ENCODE results near the gene KCNK13.
A peak's percentile ranks its signal among the peaks of the same experiment; 100 is the strongest.

The KCNK13 gene

GRCh38 chr14:90062127-90062794, 467 bp downstream of the KCNK13 start (continued):
- 0 out of 2 replicates have a peak, but pooled peaks have one; percentile 38 for TF ChIP-seq ZNF223 (tag by site-specific recombination; IDR thresholded peaks at IDR 0.05)
- no peak for TF ChIP-seq MYNN (tag by site-specific recombination; IDR thresholded peaks at IDR 0.05; ENCODE audit: borderline replicate concordance)
- TF ChIP-seq GLI4 (tag by site-specific recombination; IDR thresholded peaks at IDR 0.05), result no peak
- peak; percentile 92 for TF ChIP-seq ZNF449 (tag by site-specific recombination; IDR thresholded peaks at IDR 0.05)
- no peak for TF ChIP-seq ZNF76 (tag by site-specific recombination; IDR thresholded peaks at IDR 0.05; ENCODE audit: borderline replicate concordance, low read depth)
- TF ChIP-seq REST (tag by site-specific recombination; IDR thresholded peaks at IDR 0.05), result no peak
- peak; percentile 43; the same call in 1 of the 2 replicates for TF ChIP-seq CTCF (tag by site-specific recombination; IDR thresholded peaks at IDR 0.05)
- TF ChIP-seq AEBP2 (tag by site-specific recombination; IDR thresholded peaks at IDR 0.05; ENCODE audit: borderline replicate concordance), result no peak
- TF ChIP-seq ZNF274 (IDR thresholded peaks at IDR 0.05; ENCODE audit: low read length), result no peak
- TF ChIP-seq ZNF274 (tag by site-specific recombination; IDR thresholded peaks at IDR 0.05; ENCODE audit: borderline replicate concordance), result no peak
- TF ChIP-seq ZNF155 (tag by site-specific recombination; IDR thresholded peaks at IDR 0.05), result no peak
- no peak for TF ChIP-seq KLF1 (tag by site-specific recombination; IDR thresholded peaks at IDR 0.05)
- peak; percentile 41; the same call in 1 of the 2 replicates for TF ChIP-seq ZBTB6 (tag by site-specific recombination; IDR thresholded peaks at IDR 0.05)
- no peak for TF ChIP-seq TCF7L2 (IDR thresholded peaks at IDR 0.05; ENCODE audit: borderline replicate concordance, low read depth, low read length)
- no peak for TF ChIP-seq YY2 (tag by site-specific recombination; IDR thresholded peaks at IDR 0.05)
- TF ChIP-seq ATF2 (tag by site-specific recombination; IDR thresholded peaks at IDR 0.05; ENCODE audit: low read depth), result no peak
- no peak for TF ChIP-seq ZNF433 (tag by site-specific recombination; IDR thresholded peaks at IDR 0.05; ENCODE audit: low read depth)
- TF ChIP-seq ZSCAN18 (tag by site-specific recombination; IDR thresholded peaks at IDR 0.05), result no peak
- peak; percentile 25; the same call in 1 of the 2 replicates for TF ChIP-seq PATZ1 (tag by site-specific recombination; IDR thresholded peaks at IDR 0.05)
- TF ChIP-seq OSR2 (tag by site-specific recombination; IDR thresholded peaks at IDR 0.05), result no peak
- 0 out of 2 replicates have a peak, but pooled peaks have one; percentile 15 for TF ChIP-seq HIC1 (tag by site-specific recombination; IDR thresholded peaks at IDR 0.05)

Data from HEK293 (cell line).